CD4-positive, alpha-beta T cell treated with Interferon alpha-2 for 1 hour (primary cell): ENCODE results near the gene LGALSL.

Experiments used
- DNase-seq, 2 donors: peaks; one replicate each; pipeline ENCODE4 v3.0.0-alpha.2; 2020 to 2022

Gene LGALSL

GRCh38 chr2:64501946-64502345, 48.0 kb downstream of the LGALSL start:
- DNase-seq = no peak

- DNase-seq = no peak
Measured at GRCh38 chr2:64502860-64503259, 48.9 kb downstream of the LGALSL start.

GRCh38 chr2:64504774-64505720, 51.1 kb downstream of the LGALSL start:
- DNase-seq = no peak

- no peak for DNase-seq
Measured at GRCh38 chr2:64506686-64507085, 52.7 kb downstream of the LGALSL start.
